NCI-H1417 treated with DMSO at 0.1 percent for 48 hours (cell line): ENCODE data around the gene CHCHD6.

Source experiments
- DNase-seq: peaks from one replicate; lab custom pipeline; 2025; lab: John Stamatoyannopoulos, UW

CHCHD6 gene

DNA sequence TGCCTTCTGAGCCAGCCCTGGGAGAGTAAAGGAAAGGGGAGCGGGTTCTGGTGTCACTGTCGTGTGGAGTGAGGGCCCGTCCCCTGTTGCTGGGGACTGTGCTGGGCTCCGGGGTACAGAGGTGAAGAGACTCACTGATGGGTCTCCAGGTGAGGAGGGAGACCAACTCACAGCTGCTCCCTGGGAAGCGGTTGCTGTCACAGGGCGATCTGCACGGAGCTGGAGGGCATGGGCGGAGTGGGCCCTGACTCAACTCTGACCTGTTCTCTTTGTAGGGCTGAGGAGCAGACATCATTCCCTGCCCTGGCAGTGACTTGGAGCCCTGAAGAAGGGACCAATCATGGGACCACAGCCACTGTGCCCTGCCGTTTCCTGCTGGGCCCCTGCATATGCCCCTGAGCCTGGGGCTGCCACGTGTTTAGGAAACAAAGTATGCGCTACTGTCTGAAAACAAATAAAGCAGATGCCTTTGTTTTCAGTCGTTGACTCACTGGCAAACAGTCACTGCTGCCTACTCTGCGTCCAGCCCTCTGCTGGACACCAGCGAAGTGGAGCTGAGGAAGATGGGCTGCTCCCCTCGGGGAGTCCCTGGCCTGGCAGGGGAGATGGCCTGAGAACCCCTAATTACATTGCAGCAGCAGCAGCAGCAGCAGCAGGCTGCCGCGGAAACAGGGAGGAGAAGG lies 256.0 kb downstream of the CHCHD6 start:
- DNase-seq = no peak

DNA sequence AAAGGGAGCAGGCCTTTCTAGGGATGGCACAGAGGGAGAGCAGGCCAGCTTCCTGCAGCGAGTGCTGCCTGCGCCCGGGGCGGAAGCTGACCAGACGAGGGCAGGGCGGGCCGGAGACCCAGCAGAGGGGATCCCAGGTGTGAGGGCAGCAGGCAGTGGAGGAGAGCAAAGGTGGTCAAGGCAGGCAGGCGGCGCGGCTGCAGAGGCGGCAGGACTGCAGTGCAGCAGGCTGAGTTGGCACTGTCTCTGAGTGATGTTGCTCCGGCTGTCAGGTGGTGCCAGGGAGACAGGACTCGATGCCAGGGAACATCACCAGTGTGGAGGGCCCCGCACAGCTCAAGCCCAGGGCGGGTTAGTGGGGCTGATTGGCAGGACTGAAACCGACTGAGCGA lies 256.6 kb downstream of the CHCHD6 start:
- DNase-seq = no peak

DNA sequence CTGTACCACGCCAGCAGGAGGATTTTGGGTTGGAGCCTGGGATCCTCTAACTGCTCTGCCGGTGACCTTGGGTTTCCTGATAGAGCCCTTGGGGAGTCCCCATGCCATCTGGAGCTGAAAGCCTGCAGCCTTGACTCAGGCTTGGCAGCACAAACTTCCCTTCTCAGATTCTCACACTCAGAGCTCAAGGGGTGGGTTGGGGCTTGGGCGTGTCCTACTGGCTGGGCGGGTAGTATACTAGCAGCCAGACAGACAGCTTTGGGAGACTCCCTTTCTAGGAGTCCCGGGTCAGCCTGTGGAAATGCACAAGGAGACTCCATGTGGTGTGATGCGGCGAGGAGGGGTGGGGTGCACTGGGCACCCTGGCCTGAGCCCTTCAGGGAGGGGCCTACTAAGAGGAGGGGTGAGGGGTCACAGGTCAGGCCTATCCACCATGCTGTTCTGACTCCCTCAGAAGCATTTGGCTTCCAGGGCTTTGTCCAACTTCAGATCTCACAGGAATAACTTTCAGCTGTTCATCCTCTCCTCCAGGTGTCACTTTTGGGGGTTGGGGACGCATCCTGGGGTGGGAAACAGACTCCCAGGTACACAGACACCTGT lies 257.3 kb downstream of the CHCHD6 start:
- no peak for DNase-seq

DNA sequence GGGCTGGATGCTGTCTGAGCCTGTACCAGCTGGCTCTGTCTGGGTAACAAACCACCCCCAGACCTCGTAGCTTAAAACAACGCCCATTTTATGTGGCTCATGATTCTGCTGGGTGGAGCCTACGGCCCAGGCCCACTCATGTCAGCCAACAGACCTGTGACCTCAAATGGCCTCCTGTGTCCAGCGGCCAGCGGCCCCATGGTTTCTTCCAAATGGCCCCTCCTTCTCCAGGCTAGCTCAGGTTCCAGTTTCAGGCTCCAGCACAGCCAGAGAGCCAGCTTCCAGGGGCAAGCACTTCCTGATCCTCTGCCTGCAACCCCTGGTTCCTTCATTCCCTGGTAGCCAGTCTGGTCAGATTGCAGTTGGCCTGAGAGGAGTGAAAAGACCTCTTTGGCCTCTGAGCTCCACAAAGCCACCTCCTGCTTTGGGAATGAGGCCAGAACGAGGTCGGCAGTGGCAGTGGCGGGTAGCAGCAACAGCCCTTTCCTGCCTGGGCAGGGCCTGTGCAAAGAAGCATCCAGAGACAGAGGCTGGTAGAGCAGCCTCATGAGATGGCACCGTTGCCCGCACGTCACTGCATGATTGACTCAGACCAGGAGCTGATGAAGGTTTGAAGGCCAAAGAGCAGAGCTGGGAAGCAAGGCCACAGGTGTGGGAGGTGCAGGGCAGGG lies 257.9 kb downstream of the CHCHD6 start:
- DNase-seq = no peak

DNA sequence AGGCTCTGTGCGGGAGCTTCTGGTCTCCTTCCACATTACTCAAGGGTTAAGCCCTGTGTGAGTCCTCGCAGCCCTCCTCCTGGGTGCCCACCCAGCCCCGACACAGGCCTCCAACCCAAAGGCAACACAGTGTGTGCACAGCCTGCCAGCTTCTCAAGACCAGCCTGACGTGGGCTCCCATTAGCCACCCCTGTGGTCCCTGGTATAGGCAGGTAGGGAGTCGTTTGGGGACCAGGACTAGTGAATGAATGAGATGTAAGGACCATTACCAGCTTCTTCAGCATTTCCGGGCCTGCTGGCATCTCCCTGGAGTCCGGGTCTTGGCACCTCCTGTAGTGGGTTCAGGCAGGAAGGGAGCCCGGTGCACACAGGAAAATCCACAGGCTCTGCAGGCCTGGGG lies 258.7 kb downstream of the CHCHD6 start:
- no peak for DNase-seq

DNA sequence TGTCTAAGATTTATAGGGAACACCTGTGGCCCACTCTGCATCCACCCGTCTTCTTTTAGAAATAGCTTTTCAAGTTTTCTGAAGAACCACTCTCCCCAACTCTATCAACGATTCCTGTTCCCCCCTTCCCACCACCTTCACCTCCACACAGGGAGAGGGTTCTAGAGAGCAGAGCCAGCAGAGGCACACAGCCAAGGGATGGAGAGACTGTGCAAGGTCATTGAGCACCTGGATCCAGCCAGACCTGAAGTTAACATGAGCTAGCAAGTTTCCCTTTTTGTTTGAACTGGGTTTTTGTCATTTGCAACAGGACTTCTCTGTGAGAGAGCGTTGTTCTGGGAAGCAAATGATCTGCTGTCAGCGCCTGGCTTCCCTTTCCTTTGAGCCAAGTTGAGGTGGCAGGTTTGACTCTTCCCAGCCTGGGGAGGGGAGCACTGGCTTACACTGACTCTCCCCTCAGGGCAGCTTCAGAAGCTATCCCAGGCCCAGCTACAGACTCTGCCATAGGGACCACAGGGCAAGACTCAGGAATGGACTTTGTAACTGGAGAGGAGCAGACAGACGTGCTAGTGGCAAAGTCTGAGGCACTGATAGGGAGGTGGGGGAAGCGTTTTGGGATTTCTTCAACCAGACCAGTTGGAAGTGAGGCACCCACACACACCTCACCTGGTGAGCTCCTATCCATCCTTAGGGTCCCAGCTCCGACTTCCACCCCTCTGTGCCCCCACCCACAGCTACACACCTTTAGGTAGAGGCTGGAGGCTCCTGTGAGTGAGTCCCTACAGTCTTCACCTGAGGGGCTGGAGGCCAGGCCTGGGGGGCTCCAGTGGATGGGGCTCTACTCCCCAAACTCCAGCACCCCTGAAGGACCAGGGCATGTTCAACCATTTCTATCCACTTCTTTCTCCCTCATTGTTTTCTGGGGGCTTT lies 259.5 kb downstream of the CHCHD6 start:
- no peak for DNase-seq

DNA sequence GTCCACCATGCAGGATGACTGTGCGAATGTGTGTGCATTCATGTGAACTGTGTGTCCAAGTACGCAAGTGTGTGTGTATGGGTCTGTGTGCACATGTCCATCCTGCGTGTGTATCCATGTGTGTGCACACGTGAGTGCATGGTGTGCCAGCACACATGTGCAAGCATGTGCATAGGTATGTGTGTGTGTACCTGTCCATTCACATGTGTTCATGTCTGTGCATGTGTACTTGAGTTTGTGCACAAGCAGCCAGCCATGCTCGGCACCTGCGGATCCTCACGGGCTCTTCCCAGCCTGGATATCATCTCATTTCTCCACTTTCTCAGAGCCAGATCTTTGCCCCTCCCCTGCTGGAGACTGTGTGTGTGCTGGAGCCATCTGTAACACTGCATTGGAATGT lies 260.2 kb downstream of the CHCHD6 start:
- no peak for DNase-seq

DNA sequence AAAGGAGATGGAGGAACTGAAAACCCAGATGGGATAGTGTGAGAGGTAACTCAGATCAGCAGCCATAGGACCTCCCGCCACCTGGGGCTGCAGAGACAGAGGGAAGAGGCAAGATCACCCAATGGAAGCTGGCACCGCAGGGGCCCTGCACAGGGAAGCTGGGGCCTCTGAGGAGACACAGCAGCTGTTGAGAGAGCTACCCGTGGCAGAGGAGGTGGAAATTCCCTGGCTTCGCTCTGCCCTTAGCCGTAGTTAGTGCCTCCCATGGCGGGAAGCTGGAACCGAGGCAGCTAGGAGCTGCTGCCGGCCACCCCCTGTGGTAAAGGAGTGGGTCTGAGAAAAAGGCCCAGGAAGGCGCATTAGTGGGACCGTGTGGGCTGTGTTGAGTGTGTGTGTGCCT lies 260.9 kb downstream of the CHCHD6 start:
- no peak for DNase-seq

DNA sequence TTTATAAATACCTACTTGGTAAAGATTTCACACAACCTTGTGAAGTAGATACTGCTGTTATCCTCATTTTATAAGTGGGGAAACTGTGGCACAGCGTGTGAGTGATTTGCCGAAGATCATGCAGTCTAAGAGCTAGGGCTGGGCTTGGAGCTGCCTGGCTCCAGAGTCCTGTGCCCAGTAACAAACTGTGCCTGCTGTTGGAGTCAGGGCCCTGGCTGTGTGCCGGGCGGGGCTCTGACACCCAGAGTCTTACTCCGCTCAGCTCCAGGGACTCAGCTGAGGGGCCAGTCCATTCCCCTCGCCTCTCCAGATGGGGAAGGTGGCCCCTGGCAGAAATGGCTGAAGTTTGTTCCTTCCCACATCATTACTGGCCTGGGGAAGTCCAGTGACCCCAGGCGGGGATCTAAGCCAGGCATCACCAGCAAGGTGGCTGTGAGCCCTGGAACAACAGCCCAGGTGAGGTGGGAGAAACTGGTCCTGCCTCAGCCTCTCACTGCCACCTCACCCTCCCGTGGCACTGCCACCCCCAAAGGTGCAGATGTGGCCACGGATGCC lies 261.6 kb downstream of the CHCHD6 start:
- DNase-seq = no peak

DNA sequence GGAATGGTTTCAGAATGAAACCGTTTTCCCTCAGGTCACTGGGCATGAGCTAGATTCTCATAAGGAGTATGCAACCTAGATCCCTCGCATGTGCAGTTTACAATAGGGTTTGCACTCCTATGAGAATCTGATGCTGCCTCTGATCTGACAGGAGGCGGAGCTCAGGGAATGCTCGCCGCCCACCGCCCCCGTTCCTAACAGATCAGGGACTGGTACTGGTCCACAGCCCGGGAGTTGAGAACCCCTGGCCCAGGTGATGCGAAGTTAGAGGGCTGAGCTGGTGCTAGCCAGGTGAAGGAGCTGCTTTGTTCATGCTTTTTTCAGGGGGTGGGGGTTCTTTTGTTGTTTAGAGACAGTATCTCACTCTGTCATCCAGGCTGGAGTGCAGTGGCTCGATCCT lies 263.3 kb downstream of the CHCHD6 start:
- DNase-seq = no peak

DNA sequence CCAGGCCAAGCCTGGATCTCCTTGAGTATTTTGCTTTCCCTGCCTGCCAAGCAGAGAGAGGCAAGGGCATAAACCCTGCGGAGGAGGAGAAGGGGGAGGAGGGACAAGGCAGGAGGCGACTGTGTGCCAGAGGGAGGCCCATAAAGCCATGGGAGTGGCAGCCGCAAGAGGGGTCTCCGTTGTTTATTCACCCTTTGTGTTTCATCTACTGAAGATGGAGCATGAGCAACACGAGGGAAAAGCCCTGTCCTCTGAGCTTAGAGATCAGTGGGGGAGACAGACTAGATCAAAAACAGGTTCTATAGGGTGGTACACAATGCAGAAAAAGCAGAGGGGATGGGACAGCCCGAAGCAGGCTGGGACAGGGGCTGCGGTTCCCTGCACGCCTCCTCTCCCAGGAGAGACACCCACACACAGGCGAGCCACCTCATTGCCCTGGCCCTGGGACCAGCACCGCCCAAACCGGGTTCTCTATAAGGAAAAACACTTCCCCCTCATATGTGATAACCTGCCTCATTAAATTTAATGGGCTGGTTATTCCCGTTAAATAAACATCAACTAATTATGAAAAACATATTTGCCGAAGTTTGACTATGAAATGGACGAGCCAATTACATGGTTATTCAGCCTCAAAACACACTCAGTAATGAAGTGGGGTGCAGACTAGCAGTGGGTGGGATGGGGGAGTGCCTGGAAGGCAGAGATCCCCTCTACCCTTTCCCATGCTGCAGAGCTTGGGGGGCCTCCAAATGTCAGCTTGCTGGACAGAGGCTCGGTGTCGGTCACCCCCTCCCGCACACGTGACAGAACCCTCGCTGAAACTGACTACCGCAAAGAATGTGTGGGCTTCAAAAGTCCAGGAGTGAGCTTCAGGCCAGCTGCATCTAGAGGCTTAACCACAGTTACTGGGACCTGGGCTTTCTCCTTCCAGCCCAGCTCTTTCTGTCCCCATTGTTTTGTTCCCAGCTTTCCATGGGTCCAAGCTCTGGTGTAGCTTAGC lies 264.7 kb downstream of the CHCHD6 start:
- DNase-seq = no peak

DNA sequence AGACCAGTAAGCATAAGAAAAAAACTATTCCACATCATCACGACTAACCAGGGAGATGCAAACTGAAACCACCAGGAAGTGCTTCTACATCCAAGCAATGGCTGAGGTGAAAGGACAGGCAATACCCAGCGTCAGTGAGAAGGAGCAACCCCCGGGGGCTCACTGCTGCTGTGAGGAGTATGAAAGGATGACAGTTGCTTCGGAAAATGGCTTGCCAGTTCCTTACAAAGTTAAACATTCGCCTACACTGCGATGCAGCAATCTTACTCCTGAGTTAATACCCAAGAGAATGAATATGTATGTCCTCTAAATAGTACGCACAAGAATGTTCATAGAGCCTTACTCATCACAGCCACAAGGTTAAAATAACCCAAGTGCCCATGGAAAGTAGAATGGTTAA lies 265.5 kb downstream of the CHCHD6 start:
- DNase-seq = no peak

DNA sequence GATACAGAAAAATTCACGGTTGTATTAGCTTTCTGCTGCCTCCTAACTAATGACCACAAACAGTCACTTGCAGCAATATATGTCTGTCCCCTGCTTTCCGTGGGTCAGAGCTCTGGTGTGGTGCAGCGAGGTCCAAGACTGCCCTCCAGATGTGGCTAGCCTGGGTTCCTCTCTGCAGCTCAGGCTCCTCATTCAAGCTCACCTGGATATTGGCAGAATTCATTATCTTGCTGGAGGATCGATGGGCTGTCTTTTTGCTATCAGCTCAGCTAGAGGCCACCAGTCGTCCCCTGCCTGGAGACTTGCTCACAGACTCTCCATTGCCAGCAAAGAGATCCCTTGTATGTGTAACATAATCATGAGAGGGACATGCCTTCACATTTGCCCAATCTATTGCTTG lies 266.1 kb downstream of the CHCHD6 start:
- no peak for DNase-seq

DNA sequence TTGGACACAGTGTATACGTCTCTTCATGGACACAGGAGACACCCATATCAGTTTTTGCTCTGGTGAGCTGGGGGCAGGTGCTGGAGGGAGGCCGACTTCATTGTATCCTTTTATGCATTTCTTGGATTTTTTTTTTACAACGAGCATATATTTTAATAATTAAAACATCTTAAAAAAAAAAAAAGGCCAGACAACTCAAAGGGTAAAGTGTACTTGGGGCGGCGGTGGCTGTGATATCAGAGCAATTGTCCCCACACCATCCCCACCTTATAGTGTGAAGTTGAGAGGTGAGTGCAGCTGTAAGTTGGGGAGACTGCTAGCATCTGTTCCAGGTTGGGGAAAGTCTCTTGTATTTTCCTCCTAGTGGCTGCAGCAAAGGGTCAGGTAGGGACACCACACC lies 266.9 kb downstream of the CHCHD6 start:
- DNase-seq = no peak

DNA sequence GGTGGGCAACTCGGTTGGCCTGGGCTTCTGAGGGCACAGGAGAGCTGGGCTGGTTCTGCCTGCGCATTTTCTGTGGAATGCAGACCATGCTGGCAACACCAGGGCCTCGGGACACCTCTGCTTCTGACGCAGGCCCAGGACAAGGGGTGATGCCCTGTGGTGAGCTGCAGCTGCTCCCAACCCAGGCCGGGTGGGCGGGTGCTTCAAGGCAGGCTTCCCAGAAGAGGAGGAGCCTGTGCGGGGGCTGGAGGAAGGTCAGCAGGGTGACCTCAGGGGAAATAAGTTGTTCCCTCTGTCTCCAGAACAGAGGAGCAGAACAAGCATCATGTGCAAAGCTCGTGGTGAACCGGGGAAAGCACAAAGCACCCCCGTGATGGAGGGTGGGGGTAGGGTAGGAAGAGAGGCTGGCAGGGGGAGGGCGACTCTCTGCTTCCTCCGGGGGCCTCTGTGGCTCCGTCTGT lies 267.9 kb downstream of the CHCHD6 start:
- no peak for DNase-seq

DNA sequence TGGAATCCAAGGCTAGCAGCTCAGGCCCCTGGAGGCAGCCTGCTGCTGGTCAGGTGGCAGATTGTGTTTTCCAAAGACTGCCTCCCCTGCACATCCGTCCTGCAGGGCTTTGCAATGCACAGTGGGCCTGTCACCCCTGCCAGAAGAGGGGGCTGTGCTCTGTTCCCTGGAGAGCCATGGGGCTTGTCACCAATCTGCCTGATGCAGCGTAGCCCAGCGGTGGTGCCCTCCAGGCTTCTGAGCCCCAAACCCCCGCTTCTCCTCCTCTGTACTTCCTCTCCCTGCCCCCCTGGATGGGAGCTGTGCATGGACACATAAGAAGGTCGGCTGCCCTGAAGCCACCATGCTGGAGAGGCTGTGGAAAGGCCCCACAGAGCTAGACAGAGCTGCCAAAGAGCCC lies 268.8 kb downstream of the CHCHD6 start:
- DNase-seq = no peak

DNA sequence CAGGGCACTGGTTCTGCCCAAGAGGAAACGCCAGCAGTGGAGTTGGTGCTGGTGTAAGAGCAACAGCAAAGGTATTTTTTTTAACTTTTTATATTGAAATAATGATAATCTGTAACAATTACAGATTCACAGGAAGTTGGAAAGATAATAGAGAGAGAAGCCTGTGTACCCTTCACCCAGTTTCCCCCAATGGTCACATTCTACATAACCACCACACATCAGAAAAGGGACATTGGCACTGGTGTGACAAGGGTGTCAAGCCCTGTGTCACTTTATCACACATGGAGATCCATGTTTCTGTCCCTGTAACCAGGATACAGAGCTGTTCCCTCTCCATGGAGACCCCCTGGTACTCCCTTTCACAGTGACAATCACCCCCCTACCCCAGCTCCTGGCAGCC lies 269.8 kb downstream of the CHCHD6 start:
- DNase-seq = no peak

DNA sequence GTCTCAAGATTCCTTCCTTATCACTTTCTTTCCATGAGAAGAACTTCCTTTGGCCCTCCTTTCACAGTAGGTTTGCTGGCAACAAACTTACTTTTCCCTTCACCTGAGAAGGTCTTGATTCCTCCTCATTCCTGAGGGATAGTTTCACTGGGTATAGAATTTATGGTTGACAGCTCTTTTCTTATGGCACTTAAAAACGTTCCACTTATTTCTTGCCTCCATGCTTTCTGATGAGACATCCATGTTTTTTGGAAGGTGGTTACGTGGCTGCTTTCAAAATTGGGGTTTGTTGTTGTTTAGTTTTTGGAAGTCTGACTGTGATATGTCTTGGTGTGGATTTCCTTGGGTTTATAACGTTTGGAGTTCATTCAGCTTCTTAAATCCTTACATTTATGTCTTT lies 270.7 kb downstream of the CHCHD6 start:
- no peak for DNase-seq

DNA sequence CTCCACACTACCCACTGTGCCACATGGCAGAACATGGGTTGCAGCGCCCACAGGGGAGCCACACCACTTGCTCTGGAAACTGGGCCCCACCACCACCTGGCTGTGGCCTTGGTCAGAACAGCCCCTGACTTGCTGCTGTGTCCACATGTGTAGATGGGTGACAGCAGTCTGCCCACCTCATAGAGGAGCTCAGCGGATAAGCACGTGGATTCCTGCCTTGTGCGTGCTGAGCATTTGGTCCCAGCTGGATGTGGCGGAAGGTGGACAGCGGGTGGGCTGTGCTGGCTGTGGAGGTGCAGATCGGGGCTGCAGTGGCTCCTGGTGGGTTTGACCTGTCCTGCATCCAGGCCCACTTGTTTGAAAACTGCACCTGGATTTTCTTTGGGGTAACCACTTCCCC lies 272.9 kb downstream of the CHCHD6 start:
- no peak for DNase-seq

DNA sequence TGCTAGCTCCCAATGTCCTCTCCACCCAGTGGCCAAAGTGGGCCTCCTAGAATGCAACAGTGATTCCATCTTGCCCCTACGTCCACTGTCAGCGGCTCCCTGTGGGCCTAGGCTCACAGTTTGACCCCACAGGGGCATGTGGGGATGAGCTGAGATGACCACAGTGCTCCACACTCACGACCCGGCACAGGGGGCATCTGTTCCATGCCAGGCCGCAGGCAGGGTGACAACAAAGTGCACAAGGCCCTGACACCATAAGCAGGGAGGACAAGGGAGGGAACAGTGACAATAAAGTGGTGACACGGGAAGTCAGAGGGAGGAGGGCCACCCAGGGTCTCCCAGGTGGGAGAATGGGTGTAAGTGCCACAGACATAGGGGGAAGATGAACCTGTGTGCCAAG lies 273.8 kb downstream of the CHCHD6 start:
- no peak for DNase-seq

DNA sequence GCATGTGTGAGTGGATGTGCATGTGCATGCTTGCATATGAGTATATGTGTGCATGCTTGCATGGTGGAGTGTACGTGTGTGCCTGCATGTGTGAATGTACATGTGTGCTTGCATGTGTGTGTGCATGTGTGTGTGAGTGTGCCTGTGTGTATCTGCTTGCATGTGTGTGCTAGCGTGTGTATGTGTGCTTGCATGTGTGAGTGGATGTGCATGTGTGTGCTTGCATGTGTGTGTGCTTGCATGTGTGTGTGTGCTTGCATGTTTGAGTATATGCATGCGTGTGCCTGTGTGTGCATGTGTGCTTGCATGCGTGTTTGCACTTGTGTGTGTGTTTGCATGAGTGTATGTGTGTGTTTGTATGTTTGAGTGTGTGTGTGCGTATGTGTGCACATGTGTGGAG lies 274.3 kb downstream of the CHCHD6 start:
- DNase-seq = no peak
